ENCODE results near the gene MAP1LC3B.

The MAP1LC3B gene

GRCh38 chr16:87391950-87392820, at the start of gene MAP1LC3B:
TSS of gene MAP1LC3B (plus strand) at chr16:87392336. CDS start at chr16:87392428, 92 bp downstream.
- FAIRE-seq (peak; percentile 79), DNase-seq (ENCODE audit: low spot score) (peak; percentile 98)

GRCh38 chr16:87342504-87342903, 49.6 kb upstream of the MAP1LC3B start:
- no peak for DNase-seq (ENCODE audit: low spot score)
- no peak for FAIRE-seq

GRCh38 chr16:87342978-87343752, 49.0 kb upstream of the MAP1LC3B start:
- DNase-seq (ENCODE audit: low spot score) (no peak), FAIRE-seq (no peak)

- DNase-seq (ENCODE audit: low spot score) (no peak), FAIRE-seq (no peak)
These were observed 48.4 kb upstream of the MAP1LC3B start for GRCh38 chr16:87343753-87344050.

- no peak for FAIRE-seq
These were observed 47.8 kb upstream of the MAP1LC3B start for GRCh38 chr16:87344165-87344930.

GRCh38 chr16:87344931-87345631, 47.1 kb upstream of the MAP1LC3B start:
- no peak for FAIRE-seq
- no peak for DNase-seq (ENCODE audit: low spot score)

More at GRCh38 chr16:87344165-87344930, 47.8 kb upstream of the MAP1LC3B start:
- no peak for DNase-seq (ENCODE audit: low spot score)

GRCh38 chr16:87345726-87346424, 46.3 kb upstream of the MAP1LC3B start:
- DNase-seq (ENCODE audit: low spot score) (no peak), FAIRE-seq (no peak)

GRCh38 chr16:87346517-87347060, 45.5 kb upstream of the MAP1LC3B start:
- no peak for FAIRE-seq

GRCh38 chr16:87347932-87348615, 44.1 kb upstream of the MAP1LC3B start:
- DNase-seq (ENCODE audit: low spot score) (no peak), FAIRE-seq (no peak)

More at GRCh38 chr16:87346517-87347060, 45.5 kb upstream of the MAP1LC3B start:
- DNase-seq (ENCODE audit: low spot score): no peak

GRCh38 chr16:87348616-87349157, 43.4 kb upstream of the MAP1LC3B start:
- FAIRE-seq (no peak), DNase-seq (ENCODE audit: low spot score) (no peak)

- DNase-seq (ENCODE audit: low spot score) (no peak), FAIRE-seq (no peak)
These were observed 42.1 kb upstream of the MAP1LC3B start for GRCh38 chr16:87350031-87350430.

- no peak for DNase-seq (ENCODE audit: low spot score)
These were observed 41.3 kb upstream of the MAP1LC3B start for GRCh38 chr16:87350681-87351319.

GRCh38 chr16:87351320-87351698, 40.8 kb upstream of the MAP1LC3B start:
- no peak for DNase-seq (ENCODE audit: low spot score)
- FAIRE-seq: no peak

More at GRCh38 chr16:87350681-87351319, 41.3 kb upstream of the MAP1LC3B start:
- no peak for FAIRE-seq

- DNase-seq (ENCODE audit: low spot score): no peak
- no peak for FAIRE-seq
These were observed 39.3 kb upstream of the MAP1LC3B start for GRCh38 chr16:87352818-87353217.

- FAIRE-seq: no peak
- no peak for DNase-seq (ENCODE audit: low spot score)
These were observed 38.5 kb upstream of the MAP1LC3B start for GRCh38 chr16:87353613-87354012.

- no peak for FAIRE-seq
These were observed 35.7 kb upstream of the MAP1LC3B start for GRCh38 chr16:87356491-87356853.

GRCh38 chr16:87358250-87358649, 33.9 kb upstream of the MAP1LC3B start:
- no peak for DNase-seq (ENCODE audit: low spot score)
- no peak for FAIRE-seq

More at GRCh38 chr16:87356491-87356853, 35.7 kb upstream of the MAP1LC3B start:
- DNase-seq (ENCODE audit: low spot score): no peak

- DNase-seq (ENCODE audit: low spot score) (no peak), FAIRE-seq (no peak)
These were observed 33.4 kb upstream of the MAP1LC3B start for GRCh38 chr16:87358696-87359095.

GRCh38 chr16:87359121-87359520, 33.0 kb upstream of the MAP1LC3B start:
- FAIRE-seq: no peak

More at GRCh38 chr16:87359121-87359520, 33.0 kb upstream of the MAP1LC3B start:
- DNase-seq (ENCODE audit: low spot score): no peak
